SK-N-SH (cell line): Measurements from ENCODE around the gene NTMT1.

Source experiments
- GABPA ChIP-seq: IDR thresholded peaks from 2 replicates; pipeline ENCODE4 v1.4.0; 2012; ENCODE audit warnings: low read depth, mild to moderate bottlenecking
- RAD21 ChIP-seq: IDR thresholded peaks from 2 replicates; pipeline ENCODE4 v1.6.1; 2012; ENCODE audit warnings: mild to moderate bottlenecking, low read length
- RFX5 ChIP-seq: IDR thresholded peaks from 2 replicates; pipeline ENCODE4 v1.6.1; 2012; ENCODE audit warnings: mild to moderate bottlenecking, improper control_type of control experiment, low read length
- SMC3 ChIP-seq: IDR thresholded peaks from 2 replicates; pipeline ENCODE4 v1.6.1; 2012; ENCODE audit warnings: low read depth, low read length, improper control_type of control experiment
- TEAD4 ChIP-seq: IDR thresholded peaks from 2 replicates; pipeline ENCODE4 v1.4.0; 2012; ENCODE audit warnings: mild to moderate bottlenecking, borderline replicate concordance; ENCODE audit not compliant: insufficient read depth
- YY1 ChIP-seq: IDR thresholded peaks from 2 replicates; pipeline ENCODE4 v1.4.0; 2012; ENCODE audit warnings: low read depth, mild to moderate bottlenecking
- TF ChIP-seq, protein P1 (sequence below): fragments of 200-600 bp; sonication (generic); IDR thresholded peaks from 2 replicates; pipeline ENCODE4 v1.6.1; 2017; ENCODE audit warnings: antibody characterized with exemption, mild to moderate bottlenecking, moderate library complexity
- TF ChIP-seq, protein P2 (sequence below): IDR thresholded peaks from 2 replicates; pipeline ENCODE4 v1.4.0; 2012; ENCODE audit warnings: low read depth

DNA sequence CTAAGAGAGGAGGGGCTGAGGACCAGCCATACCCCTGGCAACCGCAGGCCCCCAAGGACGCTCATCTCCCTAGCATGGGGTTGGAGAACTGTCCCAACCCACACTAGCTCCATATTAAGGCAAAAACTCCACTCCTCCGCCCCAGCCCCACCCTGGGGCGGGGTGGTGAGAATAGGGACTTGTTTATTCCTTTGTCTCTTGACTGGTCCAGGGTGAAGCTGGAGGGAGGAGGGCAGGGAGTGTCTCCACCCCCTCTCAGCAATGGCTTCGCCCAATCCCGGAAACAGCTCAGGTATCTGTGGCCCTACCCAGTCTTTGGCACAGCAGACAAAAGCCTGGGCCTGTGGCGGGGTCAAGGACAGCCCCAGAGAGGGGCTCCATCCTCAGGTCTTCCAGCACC is 56.4 kb downstream of the NTMT1 start:
- TF ChIP-seq GABPA = no peak
- TF ChIP-seq, protein P1, sequence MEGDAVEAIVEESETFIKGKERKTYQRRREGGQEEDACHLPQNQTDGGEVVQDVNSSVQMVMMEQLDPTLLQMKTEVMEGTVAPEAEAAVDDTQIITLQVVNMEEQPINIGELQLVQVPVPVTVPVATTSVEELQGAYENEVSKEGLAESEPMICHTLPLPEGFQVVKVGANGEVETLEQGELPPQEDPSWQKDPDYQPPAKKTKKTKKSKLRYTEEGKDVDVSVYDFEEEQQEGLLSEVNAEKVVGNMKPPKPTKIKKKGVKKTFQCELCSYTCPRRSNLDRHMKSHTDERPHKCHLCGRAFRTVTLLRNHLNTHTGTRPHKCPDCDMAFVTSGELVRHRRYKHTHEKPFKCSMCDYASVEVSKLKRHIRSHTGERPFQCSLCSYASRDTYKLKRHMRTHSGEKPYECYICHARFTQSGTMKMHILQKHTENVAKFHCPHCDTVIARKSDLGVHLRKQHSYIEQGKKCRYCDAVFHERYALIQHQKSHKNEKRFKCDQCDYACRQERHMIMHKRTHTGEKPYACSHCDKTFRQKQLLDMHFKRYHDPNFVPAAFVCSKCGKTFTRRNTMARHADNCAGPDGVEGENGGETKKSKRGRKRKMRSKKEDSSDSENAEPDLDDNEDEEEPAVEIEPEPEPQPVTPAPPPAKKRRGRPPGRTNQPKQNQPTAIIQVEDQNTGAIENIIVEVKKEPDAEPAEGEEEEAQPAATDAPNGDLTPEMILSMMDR = no peak
- TF ChIP-seq YY1 = no peak
- no peak for TF ChIP-seq SMC3
- TF ChIP-seq RFX5 = no peak
- no peak for TF ChIP-seq RAD21
- TF ChIP-seq, protein P2, sequence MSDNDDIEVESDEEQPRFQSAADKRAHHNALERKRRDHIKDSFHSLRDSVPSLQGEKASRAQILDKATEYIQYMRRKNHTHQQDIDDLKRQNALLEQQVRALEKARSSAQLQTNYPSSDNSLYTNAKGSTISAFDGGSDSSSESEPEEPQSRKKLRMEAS = no peak
- no peak for TF ChIP-seq TEAD4
